Body of pancreas (tissue), 4 donors: ENCODE data around the gene TXK.

ENCODE experiments used
- CTCF ChIP-seq, 7 experiments: fragments of 450-650 bp in 4 of 7; fragments of 200-600 bp in 3 of 7; sonication (generic) in 3 of 7; IDR thresholded peaks; one replicate each; pipeline ENCODE4 v1.5.1; 2016 to 2019; ENCODE audit warnings: antibody characterized with exemption in 7 of 7
- POLR2A ChIP-seq, 3 donors: fragments of 450-650 bp; IDR thresholded peaks; one replicate each; pipeline ENCODE4 v1.6.1; 2016; ENCODE audit warnings: antibody characterized with exemption in 3 of 3, mild to moderate bottlenecking in 2 of 3

GRCh38 chr4:48163746-48164145 lies 29.7 kb upstream of the TXK start:
- TF ChIP-seq CTCF (IDR thresholded peaks at IDR 0.05) = no peak
- TF ChIP-seq POLR2A (IDR thresholded peaks at IDR 0.05) = no peak
